HepG2 (cell line): Measurements from ENCODE around the gene RPS6KA5. TPM values are rescaled to one million over a fixed set of nuclear protein-coding genes. Genes with fewer than 3 reads are reported as not detected.

Experiments used
- ATAC-seq: fragments of 200-7000 bp; cut with Tn5 transposase; 3 replicates; pipeline ENCODE4 v1.9.1; 2020; ENCODE audit warnings: mild to moderate bottlenecking, moderate library complexity
- BruUV-seq: library from RNA; stranded (reverse); fragments of 400-500 nt; replicated peaks from 2 replicates; lab custom pipeline; 2021; lab: Mats Ljungman, UMichigan
- CTCF ChIA-PET: fragments of 300-600 bp; formaldehyde crosslinking; extraction: SDS; loops from one replicate; lab custom pipeline; 2021; ENCODE audit warnings: low total read pairs, inconsistent platforms, low intra/inter-chr PET ratio; lab: Yijun Ruan, JAX
- POLR2A ChIA-PET: fragments of 350-600 bp; sonication (Branson Sonifier 250); formaldehyde crosslinking; loops from one replicate; lab custom pipeline; 2020; ENCODE audit warnings: antibody characterized with exemption, inconsistent platforms; lab: Yijun Ruan, JAX
- DNase-seq: peaks from one replicate; pipeline ENCODE4 v3.0.0-alpha.2; 2015; ENCODE audit warnings: low spot score
- FAIRE-seq: peaks from 3 replicates; lab custom pipeline; 2011; peaks lifted over from hg19 to GRCh38; lab: Jason Lieb, UNC
- H2AFZ ChIP-seq: one replicate; pipeline ENCODE4 v1.6.1; 2011; ENCODE audit warnings: low read length, inconsistent platforms
- H3K27ac ChIP-seq: fragments of 300-600 bp; 3 replicates; pipeline ENCODE4 v1.8.0; 2011; ENCODE audit warnings: mixed run types, mild to moderate bottlenecking, mixed read lengths, low read length, inconsistent platforms; ENCODE audit not compliant: insufficient read depth; ENCODE audit errors: extremely low read length
- H3K27me3 ChIP-seq, 2 experiments: fragments of 200-600 bp in 1 of 2; 2 replicates in 1 of 2; 3 replicates in 1 of 2; pipeline versions ENCODE4 v1.6.0 to v1.8.0; 2011; ENCODE audit warnings: low read length in 2 of 2, mild to moderate bottlenecking in 2 of 2, moderate library complexity in 2 of 2, inconsistent platforms in 1 of 2; ENCODE audit not compliant: insufficient read depth in 2 of 2, control insufficient read depth in 1 of 2
- H3K36me3 ChIP-seq, 2 experiments: fragments of 200-600 bp in 1 of 2; replicated peaks in 1 of 2; 2 replicates in 1 of 2; 3 replicates in 1 of 2; pipeline versions ENCODE4 v1.5.1 to v1.8.0; 2011; ENCODE audit warnings: low read length in 2 of 2, inconsistent platforms in 1 of 2; ENCODE audit not compliant: insufficient read depth in 2 of 2, control insufficient read depth in 1 of 2
- H3K4me1 ChIP-seq: 2 replicates; pipeline ENCODE4 v1.5.1; 2012; ENCODE audit warnings: low read length, inconsistent platforms; ENCODE audit not compliant: insufficient read depth
- H3K4me2 ChIP-seq: 2 replicates; pipeline ENCODE4 v1.6.0; 2011; ENCODE audit warnings: low read depth, low read length, inconsistent platforms
- H3K4me3 ChIP-seq, 3 experiments: fragments of 200-600 bp in 1 of 3; sonication (generic), shearing (Covaris generic) in 1 of 3; replicated peaks in 1 of 3; 2 replicates each; pipeline ENCODE4 v1.5.1; 2011 to 2016; ENCODE audit warnings: low read length in 3 of 3, inconsistent platforms in 2 of 3, low read depth in 2 of 3, mild to moderate bottlenecking in 2 of 3, control low read depth in 1 of 3, mixed read lengths in 1 of 3; ENCODE audit not compliant: insufficient read depth in 1 of 3
- H3K79me2 ChIP-seq: one replicate; pipeline ENCODE4 v1.6.1; 2011; ENCODE audit warnings: low read length, inconsistent platforms; ENCODE audit not compliant: insufficient read depth
- H3K9ac ChIP-seq: 2 replicates; pipeline ENCODE4 v1.6.0; 2011; ENCODE audit warnings: mild to moderate bottlenecking, low read depth, low read length, inconsistent platforms; ENCODE audit not compliant: insufficient read depth
- H3K9me3 ChIP-seq: 2 replicates; pipeline ENCODE4 v1.5.1; 2012; ENCODE audit warnings: mild to moderate bottlenecking, low read length
- H4K20me1 ChIP-seq: 2 replicates; pipeline ENCODE4 v1.6.0; 2011; ENCODE audit warnings: inconsistent platforms, mild to moderate bottlenecking, low read length, moderate library complexity; ENCODE audit not compliant: insufficient read depth
- GATAD2A ChIP-seq: IDR thresholded peaks from 2 replicates; pipeline ENCODE4 v1.6.1; 2016
- HDAC1 ChIP-seq: sonication (generic); formaldehyde crosslinking; IDR thresholded peaks from 2 replicates; pipeline ENCODE4 v1.5.1; 2020; ENCODE audit warnings: mild to moderate bottlenecking, missing genetic modification reagents
- KAT7 ChIP-seq: IDR thresholded peaks from 2 replicates; pipeline ENCODE4 v1.6.1; 2018; ENCODE audit warnings: borderline replicate concordance, missing compliant biosample characterization
- KDM5B ChIP-seq: sonication (generic); formaldehyde crosslinking; IDR thresholded peaks from 2 replicates; pipeline ENCODE4 v1.4.0; 2020; ENCODE audit warnings: missing genetic modification reagents, mild to moderate bottlenecking, borderline replicate concordance
- PLRG1 ChIP-seq: fragments of 450-650 bp; conservative IDR thresholded peaks from 2 replicates; pipeline ENCODE4 v1.6.1; 2016
- SSRP1 ChIP-seq: IDR thresholded peaks from 2 replicates; pipeline ENCODE4 v1.6.1; 2016; ENCODE audit warnings: control low read depth
- ZFP82 ChIP-seq: sonication (generic); formaldehyde crosslinking; IDR thresholded peaks from 2 replicates; pipeline ENCODE4 v1.5.1; 2020; ENCODE audit warnings: mild to moderate bottlenecking, missing genetic modification reagents, borderline replicate concordance
- ZFYVE20 ChIP-seq: sonication (generic); formaldehyde crosslinking; IDR thresholded peaks from 2 replicates; pipeline ENCODE4 v1.8.0; 2023; ENCODE audit warnings: low read depth, mild to moderate bottlenecking, moderate library complexity, missing genetic modification reagents, borderline replicate concordance
- ZNF431 ChIP-seq: sonication (generic); formaldehyde crosslinking; IDR thresholded peaks from 2 replicates; pipeline ENCODE4 v1.9.0; 2022; ENCODE audit warnings: missing genetic modification reagents, low read depth, mild to moderate bottlenecking, borderline replicate concordance
- WGBS: methylation state at CpG from one replicate; pipeline ENCODE4 v1.1.6; 2017; ENCODE audit warnings: low lambda C conversion rate; 5-methylcytosine and 5-hydroxymethylcytosine counted together
- in situ Hi-C: cut with HindIII; loops from 2 replicates; pipeline ENCODE4 v1.10.0; 2017; ENCODE audit warnings: low pct_unique_long_range_greater_than_20kb; ENCODE audit not compliant: extremely low pct_ligation_motif_present
- intact Hi-C: fragments of 100-400 bp; cut with micrococcal nuclease; formaldehyde crosslinking; loops from one replicate; pipeline ENCODE4 v1.10.0; 2022; ENCODE audit not compliant: unreplicated experiment
- polyA plus RNA-seq, 8 experiments: library from polyadenylated mRNA; depleted of rRNA in 3 of 8; stranded (reverse) in 7 of 8; unstranded in 1 of 8; fragments of >200 nt; fragmentation: Illumina TruSeq in 4 of 8; extraction: Trizol in 4 of 8; gene quantifications; 2 replicates each; pipeline versions ENCODE4 v1.2.1 to v1.2.3, GENCODE V29; 2011 to 2016; ENCODE audit warnings: low read depth in 4 of 8, missing spikeins in 1 of 8, mixed read lengths in 1 of 8; ENCODE audit not compliant: insufficient read depth in 1 of 8
- total RNA-seq, 5 experiments: library from RNA; depleted of rRNA; stranded (reverse); fragments of >200 nt; fragmentation: Illumina TruSeq; extraction: Trizol; gene quantifications; 2 replicates each; pipeline ENCODE4 v1.2.3, GENCODE V29; 2016; ENCODE audit warnings: low read depth in 1 of 5
- TF ChIP-seq, protein P1 (sequence below): sonication (generic); formaldehyde crosslinking; IDR thresholded peaks from 2 replicates; pipeline ENCODE4 v1.8.0; 2022; ENCODE audit warnings: missing genetic modification reagents, mild to moderate bottlenecking, inconsistent platforms, borderline replicate concordance
- TF ChIP-seq, protein P2 (sequence below): sonication (generic); formaldehyde crosslinking; IDR thresholded peaks from 2 replicates; pipeline ENCODE4 v1.9.0; 2022; ENCODE audit warnings: missing genetic modification reagents, mild to moderate bottlenecking, borderline replicate concordance
- TF ChIP-seq, protein P3 (sequence below): sonication (generic); formaldehyde crosslinking; IDR thresholded peaks from 2 replicates; pipeline ENCODE4 v1.4.0; 2020; ENCODE audit warnings: mild to moderate bottlenecking, missing genetic modification reagents

The RPS6KA5 gene
- total and polyA plus RNA-seq, 2 of the 13 experiments (the other 11 are each of a cell fraction or from before 2014, with no cell fraction given), result 0.50 to 0.58 TPM

DNA sequence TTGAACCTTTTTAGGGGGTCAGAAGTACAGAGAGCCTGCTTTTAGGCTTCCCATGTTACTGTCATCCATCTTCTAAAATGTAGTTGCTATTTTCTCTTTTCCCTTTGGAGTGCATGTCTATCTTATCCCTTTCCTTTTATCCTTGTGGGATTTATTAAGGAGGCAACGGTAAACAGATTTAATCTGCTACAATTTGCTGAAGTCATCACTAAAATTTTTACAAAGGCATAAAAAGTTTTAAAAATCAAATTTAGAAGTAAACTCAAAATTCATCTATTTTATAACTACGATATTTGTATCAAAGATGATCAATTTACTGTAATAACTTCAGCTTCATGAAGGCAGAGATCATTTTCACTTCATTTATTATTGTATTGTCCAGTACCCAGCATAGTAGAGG is 118.7 kb downstream of the RPS6KA5 start (continued):
- TF ChIP-seq ZFYVE20 (CRISPR knock-in tag) (no peak), ZFP82 (CRISPR knock-in tag) (no peak)

DNA sequence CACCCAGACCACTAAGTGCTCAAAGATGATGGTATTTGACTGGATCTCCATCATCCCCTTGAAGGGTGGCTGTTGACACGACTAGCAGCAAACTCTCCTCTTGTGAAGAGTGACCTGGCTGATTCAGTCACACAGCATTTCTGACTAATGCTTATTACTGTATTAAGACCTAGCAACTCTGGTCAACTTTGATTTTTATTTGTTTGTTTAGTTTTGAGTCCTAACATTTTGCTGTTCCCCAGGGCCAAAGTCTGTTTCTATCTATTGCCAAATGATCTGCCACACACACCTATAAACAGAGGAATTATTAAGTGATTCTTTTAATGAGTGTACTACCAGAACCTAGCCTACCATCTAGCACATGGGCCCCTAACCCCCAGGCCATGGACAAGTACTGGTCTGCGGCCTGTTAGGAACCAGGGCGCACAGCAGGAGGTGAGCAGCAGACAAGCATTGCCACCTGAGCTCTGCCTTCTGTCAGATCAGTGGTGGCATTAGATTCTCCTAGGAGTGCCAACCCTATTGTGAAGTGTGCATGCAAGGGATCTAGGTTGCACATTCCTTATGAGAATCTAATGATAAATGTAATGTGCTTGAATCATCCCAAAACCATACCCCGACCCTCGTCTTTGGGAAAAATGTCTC is 120.0 kb downstream of the RPS6KA5 start:
- peaks cover 21% of the 10 kb centered on the region for H3K9me3 ChIP-seq
- 55% methylated on average over 5 of the region's 5 CpGs for WGBS
- H2AFZ ChIP-seq, result no peak overlapping the region
- ATAC-seq (no peak), DNase-seq (no peak), FAIRE-seq (no peak)
- H3K27ac ChIP-seq, result no peak overlapping the region
- ChIA-PET CTCF (no interaction called here), POLR2A (no interaction called here)
- H3K9ac ChIP-seq, result no peak overlapping the region
- no peaks in the 10 kb centered on the region for H3K79me2 ChIP-seq
- H3K4me1 ChIP-seq, result no peaks in the 10 kb centered on the region
- H3K36me3 ChIP-seq, result no peaks in the 10 kb centered on the region
- H3K27me3 ChIP-seq, result no peaks in the 10 kb centered on the region
- BruUV-seq, result no TSS peak
- no peaks in the 10 kb centered on the region for H4K20me1 ChIP-seq
- H3K4me2 ChIP-seq, result no peak overlapping the region
- in situ Hi-C loops, result no loop called here
- H3K4me3 ChIP-seq, result no peak overlapping the region
- intact Hi-C loops, result no loop called here
- TF ChIP-seq, protein P1, sequence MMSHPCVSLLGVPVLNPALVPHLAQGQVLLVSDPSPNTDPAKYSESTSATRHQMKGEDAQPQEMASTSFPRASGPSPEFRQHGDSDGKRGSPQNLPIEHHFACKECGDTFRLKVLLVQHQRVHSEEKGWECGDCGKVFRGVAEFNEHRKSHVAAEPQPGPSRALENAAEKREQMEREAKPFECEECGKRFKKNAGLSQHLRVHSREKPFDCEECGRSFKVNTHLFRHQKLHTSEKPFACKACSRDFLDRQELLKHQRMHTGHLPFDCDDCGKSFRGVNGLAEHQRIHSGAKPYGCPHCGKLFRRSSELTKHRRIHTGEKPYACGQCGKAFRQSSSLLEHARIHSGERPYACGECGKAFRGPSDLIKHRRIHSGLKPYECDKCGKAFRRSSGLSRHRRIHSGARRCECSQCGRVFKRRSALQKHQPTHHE (CRISPR knock-in tag), result no peak
- TF ChIP-seq, protein P2, sequence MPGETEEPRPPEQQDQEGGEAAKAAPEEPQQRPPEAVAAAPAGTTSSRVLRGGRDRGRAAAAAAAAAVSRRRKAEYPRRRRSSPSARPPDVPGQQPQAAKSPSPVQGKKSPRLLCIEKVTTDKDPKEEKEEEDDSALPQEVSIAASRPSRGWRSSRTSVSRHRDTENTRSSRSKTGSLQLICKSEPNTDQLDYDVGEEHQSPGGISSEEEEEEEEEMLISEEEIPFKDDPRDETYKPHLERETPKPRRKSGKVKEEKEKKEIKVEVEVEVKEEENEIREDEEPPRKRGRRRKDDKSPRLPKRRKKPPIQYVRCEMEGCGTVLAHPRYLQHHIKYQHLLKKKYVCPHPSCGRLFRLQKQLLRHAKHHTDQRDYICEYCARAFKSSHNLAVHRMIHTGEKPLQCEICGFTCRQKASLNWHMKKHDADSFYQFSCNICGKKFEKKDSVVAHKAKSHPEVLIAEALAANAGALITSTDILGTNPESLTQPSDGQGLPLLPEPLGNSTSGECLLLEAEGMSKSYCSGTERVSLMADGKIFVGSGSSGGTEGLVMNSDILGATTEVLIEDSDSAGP (CRISPR knock-in tag), result no peak
- TF ChIP-seq ZNF431 (CRISPR knock-in tag) (no peak), SSRP1 (no peak), KDM5B (no peak), GATAD2A (CRISPR knock-in tag) (no peak), PLRG1 (no peak), HDAC1 (CRISPR knock-in tag) (no peak), KAT7 (no peak)
- TF ChIP-seq, protein P3, sequence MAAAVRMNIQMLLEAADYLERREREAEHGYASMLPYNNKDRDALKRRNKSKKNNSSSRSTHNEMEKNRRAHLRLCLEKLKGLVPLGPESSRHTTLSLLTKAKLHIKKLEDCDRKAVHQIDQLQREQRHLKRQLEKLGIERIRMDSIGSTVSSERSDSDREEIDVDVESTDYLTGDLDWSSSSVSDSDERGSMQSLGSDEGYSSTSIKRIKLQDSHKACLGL (CRISPR knock-in tag), result no peak
